ENCODE data around the gene GMDS. TPM values are rescaled to one million over a fixed set of nuclear protein-coding genes. Genes with fewer than 3 reads are reported as not detected.

Gene GMDS
- total and polyA plus RNA-seq, 2 of the 13 experiments (the other 11 are each of a cell fraction or from before 2014, with no cell fraction given) = 64.4 to 112 TPM

DNA sequence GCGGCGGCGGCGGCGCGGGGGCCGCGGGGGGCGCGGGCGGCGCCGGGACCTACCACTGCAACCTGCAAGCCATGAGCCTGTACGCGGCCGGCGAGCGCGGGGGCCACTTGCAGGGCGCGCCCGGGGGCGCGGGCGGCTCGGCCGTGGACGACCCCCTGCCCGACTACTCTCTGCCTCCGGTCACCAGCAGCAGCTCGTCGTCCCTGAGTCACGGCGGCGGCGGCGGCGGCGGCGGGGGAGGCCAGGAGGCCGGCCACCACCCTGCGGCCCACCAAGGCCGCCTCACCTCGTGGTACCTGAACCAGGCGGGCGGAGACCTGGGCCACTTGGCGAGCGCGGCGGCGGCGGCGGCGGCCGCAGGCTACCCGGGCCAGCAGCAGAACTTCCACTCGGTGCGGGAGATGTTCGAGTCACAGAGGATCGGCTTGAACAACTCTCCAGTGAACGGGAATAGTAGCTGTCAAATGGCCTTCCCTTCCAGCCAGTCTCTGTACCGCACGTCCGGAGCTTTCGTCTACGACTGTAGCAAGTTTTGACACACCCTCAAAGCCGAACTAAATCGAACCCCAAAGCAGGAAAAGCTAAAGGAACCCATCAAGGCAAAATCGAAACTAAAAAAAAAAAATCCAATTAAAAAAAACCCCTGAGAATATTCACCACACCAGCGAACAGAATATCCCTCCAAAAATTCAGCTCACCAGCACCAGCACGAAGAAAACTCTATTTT lies 633.7 kb downstream of the GMDS start (continued):
- TF ChIP-seq ASH2L (IDR thresholded peaks at IDR 0.05; ENCODE audit: insufficient read length, low read depth, low read length) = no peak
- TF ChIP-seq ZBTB8A (CRISPR knock-in tag; IDR thresholded peaks at IDR 0.05; ENCODE audit: borderline replicate concordance, low read depth) = no peak
- TF ChIP-seq, protein P1, sequence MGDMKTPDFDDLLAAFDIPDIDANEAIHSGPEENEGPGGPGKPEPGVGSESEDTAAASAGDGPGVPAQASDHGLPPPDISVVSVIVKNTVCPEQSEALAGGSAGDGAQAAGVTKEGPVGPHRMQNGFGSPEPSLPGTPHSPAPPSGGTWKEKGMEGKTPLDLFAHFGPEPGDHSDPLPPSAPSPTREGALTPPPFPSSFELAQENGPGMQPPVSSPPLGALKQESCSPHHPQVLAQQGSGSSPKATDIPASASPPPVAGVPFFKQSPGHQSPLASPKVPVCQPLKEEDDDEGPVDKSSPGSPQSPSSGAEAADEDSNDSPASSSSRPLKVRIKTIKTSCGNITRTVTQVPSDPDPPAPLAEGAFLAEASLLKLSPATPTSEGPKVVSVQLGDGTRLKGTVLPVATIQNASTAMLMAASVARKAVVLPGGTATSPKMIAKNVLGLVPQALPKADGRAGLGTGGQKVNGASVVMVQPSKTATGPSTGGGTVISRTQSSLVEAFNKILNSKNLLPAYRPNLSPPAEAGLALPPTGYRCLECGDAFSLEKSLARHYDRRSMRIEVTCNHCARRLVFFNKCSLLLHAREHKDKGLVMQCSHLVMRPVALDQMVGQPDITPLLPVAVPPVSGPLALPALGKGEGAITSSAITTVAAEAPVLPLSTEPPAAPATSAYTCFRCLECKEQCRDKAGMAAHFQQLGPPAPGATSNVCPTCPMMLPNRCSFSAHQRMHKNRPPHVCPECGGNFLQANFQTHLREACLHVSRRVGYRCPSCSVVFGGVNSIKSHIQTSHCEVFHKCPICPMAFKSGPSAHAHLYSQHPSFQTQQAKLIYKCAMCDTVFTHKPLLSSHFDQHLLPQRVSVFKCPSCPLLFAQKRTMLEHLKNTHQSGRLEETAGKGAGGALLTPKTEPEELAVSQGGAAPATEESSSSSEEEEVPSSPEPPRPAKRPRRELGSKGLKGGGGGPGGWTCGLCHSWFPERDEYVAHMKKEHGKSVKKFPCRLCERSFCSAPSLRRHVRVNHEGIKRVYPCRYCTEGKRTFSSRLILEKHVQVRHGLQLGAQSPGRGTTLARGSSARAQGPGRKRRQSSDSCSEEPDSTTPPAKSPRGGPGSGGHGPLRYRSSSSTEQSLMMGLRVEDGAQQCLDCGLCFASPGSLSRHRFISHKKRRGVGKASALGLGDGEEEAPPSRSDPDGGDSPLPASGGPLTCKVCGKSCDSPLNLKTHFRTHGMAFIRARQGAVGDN (CRISPR knock-in tag; IDR thresholded peaks at IDR 0.05) = peak; percentile 82
- TF ChIP-seq ZNF724P (CRISPR knock-in tag; IDR thresholded peaks at IDR 0.05; ENCODE audit: borderline replicate concordance) = 0 out of 2 replicates have a peak, but pooled peaks have one; percentile 20
- TF ChIP-seq ZNF773 (CRISPR knock-in tag; IDR thresholded peaks at IDR 0.05; ENCODE audit: borderline replicate concordance) = peak; percentile 54; the same call in 1 of the 2 replicates
- peak; percentile 43 for TF ChIP-seq XRCC5 (optimal IDR thresholded peaks at IDR 0.05; ENCODE audit: low read length)
- TF ChIP-seq, protein P2, sequence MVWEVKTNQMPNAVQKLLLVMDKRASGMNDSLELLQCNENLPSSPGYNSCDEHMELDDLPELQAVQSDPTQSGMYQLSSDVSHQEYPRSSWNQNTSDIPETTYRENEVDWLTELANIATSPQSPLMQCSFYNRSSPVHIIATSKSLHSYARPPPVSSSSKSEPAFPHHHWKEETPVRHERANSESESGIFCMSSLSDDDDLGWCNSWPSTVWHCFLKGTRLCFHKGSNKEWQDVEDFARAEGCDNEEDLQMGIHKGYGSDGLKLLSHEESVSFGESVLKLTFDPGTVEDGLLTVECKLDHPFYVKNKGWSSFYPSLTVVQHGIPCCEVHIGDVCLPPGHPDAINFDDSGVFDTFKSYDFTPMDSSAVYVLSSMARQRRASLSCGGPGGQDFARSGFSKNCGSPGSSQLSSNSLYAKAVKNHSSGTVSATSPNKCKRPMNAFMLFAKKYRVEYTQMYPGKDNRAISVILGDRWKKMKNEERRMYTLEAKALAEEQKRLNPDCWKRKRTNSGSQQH (CRISPR knock-in tag; IDR thresholded peaks at IDR 0.05; ENCODE audit: low read depth) = 0 out of 2 replicates have a peak, but pooled peaks have one; percentile 41
- TF ChIP-seq, protein P3, sequence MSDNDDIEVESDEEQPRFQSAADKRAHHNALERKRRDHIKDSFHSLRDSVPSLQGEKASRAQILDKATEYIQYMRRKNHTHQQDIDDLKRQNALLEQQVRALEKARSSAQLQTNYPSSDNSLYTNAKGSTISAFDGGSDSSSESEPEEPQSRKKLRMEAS (IDR thresholded peaks at IDR 0.05) = peak; percentile 57
- TF ChIP-seq, protein P4, sequence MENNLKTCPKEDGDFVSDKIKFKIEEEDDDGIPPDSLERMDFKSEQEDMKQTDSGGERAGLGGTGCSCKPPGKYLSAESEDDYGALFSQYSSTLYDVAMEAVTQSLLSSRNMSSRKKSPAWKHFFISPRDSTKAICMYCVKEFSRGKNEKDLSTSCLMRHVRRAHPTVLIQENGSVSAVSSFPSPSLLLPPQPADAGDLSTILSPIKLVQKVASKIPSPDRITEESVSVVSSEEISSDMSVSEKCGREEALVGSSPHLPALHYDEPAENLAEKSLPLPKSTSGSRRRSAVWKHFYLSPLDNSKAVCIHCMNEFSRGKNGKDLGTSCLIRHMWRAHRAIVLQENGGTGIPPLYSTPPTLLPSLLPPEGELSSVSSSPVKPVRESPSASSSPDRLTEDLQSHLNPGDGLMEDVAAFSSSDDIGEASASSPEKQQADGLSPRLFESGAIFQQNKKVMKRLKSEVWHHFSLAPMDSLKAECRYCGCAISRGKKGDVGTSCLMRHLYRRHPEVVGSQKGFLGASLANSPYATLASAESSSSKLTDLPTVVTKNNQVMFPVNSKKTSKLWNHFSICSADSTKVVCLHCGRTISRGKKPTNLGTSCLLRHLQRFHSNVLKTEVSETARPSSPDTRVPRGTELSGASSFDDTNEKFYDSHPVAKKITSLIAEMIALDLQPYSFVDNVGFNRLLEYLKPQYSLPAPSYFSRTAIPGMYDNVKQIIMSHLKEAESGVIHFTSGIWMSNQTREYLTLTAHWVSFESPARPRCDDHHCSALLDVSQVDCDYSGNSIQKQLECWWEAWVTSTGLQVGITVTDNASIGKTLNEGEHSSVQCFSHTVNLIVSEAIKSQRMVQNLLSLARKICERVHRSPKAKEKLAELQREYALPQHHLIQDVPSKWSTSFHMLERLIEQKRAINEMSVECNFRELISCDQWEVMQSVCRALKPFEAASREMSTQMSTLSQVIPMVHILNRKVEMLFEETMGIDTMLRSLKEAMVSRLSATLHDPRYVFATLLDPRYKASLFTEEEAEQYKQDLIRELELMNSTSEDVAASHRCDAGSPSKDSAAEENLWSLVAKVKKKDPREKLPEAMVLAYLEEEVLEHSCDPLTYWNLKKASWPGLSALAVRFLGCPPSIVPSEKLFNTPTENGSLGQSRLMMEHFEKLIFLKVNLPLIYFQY (CRISPR knock-in tag; IDR thresholded peaks at IDR 0.05; ENCODE audit: borderline replicate concordance) = peak; percentile 24; the same call in 1 of the 2 replicates
- peak; percentile 54 for TF ChIP-seq ZNF274 (CRISPR knock-in tag; IDR thresholded peaks at IDR 0.05)
- TF ChIP-seq FOXC1 (CRISPR knock-in tag; IDR thresholded peaks at IDR 0.05; ENCODE audit: borderline replicate concordance) = peak; percentile 61; the same call in 1 of the 2 replicates
- TF ChIP-seq CBX2 (IDR thresholded peaks at IDR 0.05; ENCODE audit: low read depth, low read length) = peak; percentile 91
- TF ChIP-seq CBX2 (CRISPR knock-in tag; IDR thresholded peaks at IDR 0.05; ENCODE audit: low read depth) = peak; percentile 77; the same call in 1 of the 2 replicates
- TF ChIP-seq ZNF512B (CRISPR knock-in tag; IDR thresholded peaks at IDR 0.05; ENCODE audit: borderline replicate concordance) = no peak
